GM12878 (cell line): ENCODE measurements around the gene GAD2. TPM values are rescaled to one million over a fixed set of nuclear protein-coding genes. Genes with fewer than 3 reads are reported as not detected.

Experiments
- ATAC-seq: fragments of 200-7000 bp; cut with Tn5 transposase; 3 replicates; pipeline ENCODE4 v1.9.1; 2020; ENCODE audit warnings: mild to moderate bottlenecking, moderate library complexity
- BruUV-seq: library from RNA; stranded (reverse); fragments of 400-500 nt; replicated peaks from 2 replicates; lab custom pipeline; 2021; lab: Mats Ljungman, UMichigan
- CTCF ChIA-PET: fragments of 300-600 bp; sonication (Branson Sonifier 250); formaldehyde crosslinking; extraction: SDS; loops from one replicate; lab custom pipeline; 2021; ENCODE audit warnings: inconsistent platforms; lab: Yijun Ruan, JAX
- POLR2A ChIA-PET: fragments of 350-600 bp; formaldehyde crosslinking; extraction: SDS; loops from one replicate; lab custom pipeline; 2021; ENCODE audit warnings: inconsistent platforms; lab: Charles Lee
- RAD21 ChIA-PET: fragments of 300-600 bp; sonication (Branson Sonifier 250); formaldehyde crosslinking; loops from one replicate; lab custom pipeline; 2023; ENCODE audit warnings: antibody characterized with exemption; ENCODE audit not compliant: unreplicated experiment; lab: Charles Lee
- SMC1A ChIA-PET: fragments of 300-600 bp; sonication (Branson Sonifier 250); formaldehyde crosslinking; loops from one replicate; lab custom pipeline; 2023; ENCODE audit not compliant: unreplicated experiment, uncharacterized antibody; lab: Charles Lee
- DNase-seq: peaks from one replicate; pipeline ENCODE4 v3.0.0-alpha.2; 2011; ENCODE audit warnings: low read depth, low spot score
- FAIRE-seq: peaks from 3 replicates; lab custom pipeline; 2011; peaks lifted over from hg19 to GRCh38; lab: Jason Lieb, UNC
- H2AFZ ChIP-seq: 2 replicates; pipeline ENCODE4 v1.6.0; 2011; ENCODE audit warnings: low read depth, low read length, control low read depth; ENCODE audit not compliant: control insufficient read depth
- H3K27ac ChIP-seq: 2 replicates; pipeline ENCODE4 v1.5.1; 2011; ENCODE audit warnings: control low read depth; ENCODE audit not compliant: control insufficient read depth, insufficient read depth
- H3K27me3 ChIP-seq, 2 experiments: replicated peaks in 1 of 2; 2 replicates each; pipeline versions ENCODE4 v1.6.0 to v1.6.1; 2011; ENCODE audit warnings: low read length in 1 of 2; ENCODE audit not compliant: control insufficient read depth in 2 of 2, insufficient read depth in 2 of 2
- H3K36me3 ChIP-seq, 2 experiments: 2 replicates each; pipeline ENCODE4 v1.5.1; 2011; ENCODE audit warnings: low read length in 1 of 2; ENCODE audit not compliant: control insufficient read depth in 2 of 2, insufficient read depth in 2 of 2
- H3K4me1 ChIP-seq: 2 replicates; pipeline ENCODE4 v1.6.1; 2011; ENCODE audit warnings: mild to moderate bottlenecking, low read length, moderate library complexity, mixed read lengths; ENCODE audit not compliant: control insufficient read depth, insufficient read depth
- H3K4me2 ChIP-seq: 2 replicates; pipeline ENCODE4 v1.6.0; 2011; ENCODE audit warnings: control low read depth; ENCODE audit not compliant: control insufficient read depth, insufficient read depth
- H3K4me3 ChIP-seq: fragments of 200-600 bp; sonication (generic); 2 replicates; pipeline ENCODE4 v1.5.1; 2016
- H3K79me2 ChIP-seq: 2 replicates; pipeline ENCODE4 v1.6.0; 2011; ENCODE audit warnings: low read length; ENCODE audit not compliant: control insufficient read depth, insufficient read depth
- H3K9ac ChIP-seq: 2 replicates; pipeline ENCODE4 v1.8.0; 2011; ENCODE audit warnings: low read length, control low read depth, mixed read lengths; ENCODE audit not compliant: control insufficient read depth, insufficient read depth
- H3K9me3 ChIP-seq: replicated peaks from 3 replicates; pipeline ENCODE4 v1.5.1; 2011; ENCODE audit warnings: mild to moderate bottlenecking, low read length; ENCODE audit not compliant: control insufficient read depth, insufficient read depth
- H4K20me1 ChIP-seq: 2 replicates; pipeline ENCODE4 v1.6.0; 2011; ENCODE audit not compliant: control insufficient read depth, insufficient read depth
- ATF2 ChIP-seq: IDR thresholded peaks from 2 replicates; pipeline ENCODE4 v1.6.1; 2012; ENCODE audit warnings: low read length, inconsistent platforms
- CBX3 ChIP-seq: fragments of 200-600 bp; sonication (generic); IDR thresholded peaks from 2 replicates; pipeline ENCODE4 v1.6.1; 2016; ENCODE audit warnings: low read depth, borderline replicate concordance
- GATAD2B ChIP-seq: fragments of 450-650 bp; conservative IDR thresholded peaks from 2 replicates; pipeline ENCODE4 v1.6.1; 2017; ENCODE audit warnings: low read depth, mild to moderate bottlenecking, moderate library complexity
- NKRF ChIP-seq: fragments of 450-650 bp; conservative IDR thresholded peaks from 2 replicates; pipeline ENCODE4 v1.6.1; 2017; ENCODE audit warnings: mild to moderate bottlenecking, moderate library complexity
- TAF1 ChIP-seq: IDR thresholded peaks from 2 replicates; pipeline ENCODE4 v1.6.1; 2011; ENCODE audit warnings: mild to moderate bottlenecking, low read depth, low read length, borderline replicate concordance
- ZBTB40 ChIP-seq: fragments of 450-650 bp; IDR thresholded peaks from 2 replicates; pipeline ENCODE4 v1.6.1; 2016; ENCODE audit warnings: mild to moderate bottlenecking, moderate library complexity, borderline replicate concordance
- ZNF622 ChIP-seq: fragments of 450-650 bp; IDR thresholded peaks from 2 replicates; pipeline ENCODE4 v1.6.1; 2017; ENCODE audit warnings: mild to moderate bottlenecking, inconsistent platforms
- WGBS: methylation state at CpG from one replicate; pipeline ENCODE4 v1.1.6; 2016; ENCODE audit warnings: low lambda C conversion rate; ENCODE audit not compliant: insufficient replicate concordance, insufficient coverage; ENCODE audit errors: missing lambda C conversion rate; 5-methylcytosine and 5-hydroxymethylcytosine counted together
- in situ Hi-C: fragments of 300-500 bp; cut with MboI; formaldehyde crosslinking; loops from 9 replicates; pipeline ENCODE4 v1.14.3; 2018; ENCODE audit warnings: mixed read lengths
- intact Hi-C: fragments of 100-400 bp; cut with micrococcal nuclease; formaldehyde crosslinking; loops from one replicate; pipeline ENCODE4 v1.14.2; 2022; ENCODE audit not compliant: unreplicated experiment
- polyA plus RNA-seq, 11 experiments: library from polyadenylated mRNA; depleted of rRNA in 4 of 11; unstranded in 6 of 11; stranded (reverse) in 5 of 11; fragments of >200 nt; fragmentation: Nextera tagmentation in 4 of 11; fragmentation: Illumina TruSeq in 1 of 11; extraction: Ambion mirVana in 4 of 11; extraction: Trizol in 1 of 11; gene quantifications; 1 replicate in 1 of 11; 2 replicates in 10 of 11; pipeline versions ENCODE4 v1.2.1 to v1.2.3, GENCODE V29; 2011 to 2016; ENCODE audit warnings: inconsistent platforms in 2 of 11, missing spikeins in 2 of 11, low read depth in 1 of 11
- total RNA-seq, 4 experiments: library from RNA; depleted of rRNA in 3 of 4; stranded (reverse); fragments of >200 nt in 3 of 4; fragmentation: Illumina TruSeq in 1 of 4; extraction: Trizol in 1 of 4; gene quantifications; 2 replicates each; pipeline versions ENCODE4 v1.2.1 to v1.2.3, GENCODE V29; 2013 to 2021

Gene GAD2
- total and polyA plus RNA-seq, 10 of the 15 experiments (the other 5 are each of a cell fraction or from before 2014, with no cell fraction given), result not detected

GRCh38 chr10:26296360-26296759, 79.8 kb downstream of the GAD2 start:
- ATAC-seq (no peak), FAIRE-seq (no peak), DNase-seq (no peak)
- Histone ChIP-seq H3K4me3 (no peak overlapping the region), H3K9ac (no peak overlapping the region), H3K4me2 (no peak overlapping the region), H3K36me3 (no peaks in the 10 kb centered on the region), H3K4me1 (no peaks in the 10 kb centered on the region), H4K20me1 (no peaks in the 10 kb centered on the region), H3K9me3 (no peaks in the 10 kb centered on the region), H3K27me3 (peaks cover 0 to 4% of the 10 kb centered on the region in 2 experiments; a peak in 2 of 4 replicates), H3K79me2 (no peaks in the 10 kb centered on the region), H2AFZ (no peak overlapping the region), H3K27ac (no peak overlapping the region)
- TF ChIP-seq NKRF, result no peak
- TF ChIP-seq GATAD2B, result no peak
- no peak for TF ChIP-seq ZNF622
- TF ChIP-seq CBX3, result no peak
- no peak for TF ChIP-seq ZBTB40
- TF ChIP-seq TAF1, result no peak
- no peak for TF ChIP-seq ATF2
- 0% methylated on average over 3 of the region's 3 CpGs for WGBS
- in situ Hi-C loops, result no loop called here
- intact Hi-C loops, result no loop called here
- POLR2A ChIA-PET, result no interaction called here
- CTCF ChIA-PET, result no interaction called here
- SMC1A ChIA-PET, result no interaction called here
- RAD21 ChIA-PET, result no interaction called here
- no TSS peak for BruUV-seq
